H1 (cell line): ENCODE results near the gene TRMT61B. TPM values are rescaled to one million over a fixed set of nuclear protein-coding genes. Genes with fewer than 3 reads are reported as not detected.
A peak's percentile ranks its signal among the peaks of the same experiment; 100 is the strongest.

ENCODE experiments used
- ASH2L ChIP-seq: fragments of 200-600, 300-600 bp; sonication (generic); IDR thresholded peaks from one replicate; pipeline ENCODE4 v1.7.1; 2017; ENCODE audit warnings: low read length
- BCL11A ChIP-seq, 2 experiments: IDR thresholded peaks; one replicate each; pipeline ENCODE4 v1.6.1; 2011; ENCODE audit warnings: low read depth in 2 of 2, low read length in 2 of 2, mild to moderate bottlenecking in 2 of 2
- CBX5 ChIP-seq: fragments of 300-800, 300-1000 bp; sonication (generic); IDR thresholded peaks from 2 replicates; pipeline ENCODE4 v1.7.1; 2016; ENCODE audit warnings: antibody characterized with exemption, low read length, low read depth
- FOSL1 ChIP-seq: IDR thresholded peaks from 2 replicates; pipeline ENCODE4 v1.6.1; 2011; ENCODE audit warnings: mild to moderate bottlenecking, low read depth, low read length, moderate library complexity; ENCODE audit not compliant: insufficient read depth
- HDAC2 ChIP-seq, 2 experiments: fragments of 300-600 bp in 1 of 2; sonication (generic) in 1 of 2; IDR thresholded peaks; 2 replicates each; pipeline ENCODE4 v1.6.1; 2011 to 2012; ENCODE audit warnings: low read depth in 2 of 2, low read length in 2 of 2, mild to moderate bottlenecking in 2 of 2, moderate library complexity in 2 of 2, borderline replicate concordance in 1 of 2, inconsistent platforms in 1 of 2
- NANOG ChIP-seq: IDR thresholded peaks from 2 replicates; pipeline ENCODE4 v1.6.1; 2011; ENCODE audit warnings: low read length, low read depth, mild to moderate bottlenecking, inconsistent platforms; ENCODE audit not compliant: insufficient read depth, poor library complexity, severe bottlenecking
- RFX5 ChIP-seq: IDR thresholded peaks from 2 replicates; pipeline ENCODE4 v1.6.1; 2011; ENCODE audit warnings: low read depth, low read length, improper control_type of control experiment, borderline replicate concordance
- TAF1 ChIP-seq: IDR thresholded peaks from 2 replicates; pipeline ENCODE4 v1.6.1; 2011; ENCODE audit warnings: mild to moderate bottlenecking, low read depth, low read length
- polyA plus RNA-seq, 7 experiments: library from polyadenylated mRNA; depleted of rRNA in 3 of 7; stranded (reverse) in 5 of 7; unstranded in 2 of 7; fragments of >200 nt in 5 of 7; fragments of 200-250 nt in 2 of 7; gene quantifications; 1 replicate in 5 of 7; 2 replicates in 1 of 7; 4 replicates in 1 of 7; pipeline versions ENCODE4 v1.2.1 to v1.2.3, GENCODE V29; 2011 to 2013; ENCODE audit warnings: missing spikeins in 2 of 7, mixed read lengths in 2 of 7
- total RNA-seq: library from RNA; stranded (reverse); fragmentation: NEBNext Ultra II Directional; extraction: Animal tissue kit (Norgen Biotek cat#: 25700); gene quantifications from 2 replicates; pipeline ENCODE4 v1.2.1, GENCODE V29; 2021
- TF ChIP-seq, protein P1 (sequence below), 3 experiments: IDR thresholded peaks; 1 replicate in 2 of 3; 2 replicates in 1 of 3; pipeline versions ENCODE4 v1.5.1 to v1.6.1; 2011; ENCODE audit warnings: low read length in 3 of 3, mild to moderate bottlenecking in 3 of 3, inconsistent platforms in 2 of 3, low read depth in 1 of 3, moderate library complexity in 1 of 3; ENCODE audit not compliant: insufficient read depth in 1 of 3; ENCODE audit errors: control extremely low read depth in 1 of 3

The TRMT61B gene
- total and polyA plus RNA-seq, 2 of the 8 experiments (the other 6 are each of a cell fraction or from before 2014, with no cell fraction given) = 10.4 to 27.8 TPM

DNA sequence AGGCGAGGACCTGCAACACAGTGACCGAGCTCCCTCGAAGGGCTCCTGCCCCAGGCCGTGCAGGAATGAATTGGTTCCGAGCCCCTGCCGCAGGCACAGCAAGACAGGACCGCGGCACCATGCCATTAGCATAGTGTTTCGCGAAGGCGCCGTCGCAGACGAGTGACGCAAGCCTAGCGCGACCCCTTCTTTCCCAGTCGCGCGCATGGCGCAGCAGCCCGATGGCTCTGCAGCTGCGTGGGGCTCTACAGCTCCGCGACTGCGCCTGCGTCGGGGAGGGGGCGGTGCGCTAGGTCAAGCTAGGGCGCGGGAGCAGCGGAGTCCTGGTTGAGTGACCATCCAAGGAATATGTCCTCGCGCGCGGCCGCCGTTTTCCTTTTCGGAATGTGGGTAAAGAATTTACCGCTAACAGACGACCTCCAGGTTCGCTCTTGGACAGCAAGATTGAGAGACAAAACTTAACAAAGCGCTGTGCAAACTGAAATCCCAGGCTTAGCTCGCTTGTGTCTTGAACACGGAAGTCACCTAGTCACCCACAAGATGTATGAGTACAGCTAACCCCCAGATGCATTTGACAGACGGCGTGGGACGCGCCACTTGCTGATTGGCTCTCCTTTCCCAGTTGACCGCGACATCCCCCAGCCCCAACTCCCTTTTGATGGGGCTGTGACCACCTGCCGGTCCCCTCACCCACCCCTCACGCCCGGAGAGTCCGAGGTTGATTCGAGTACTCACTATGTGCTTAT is at the start of gene TRMT61B (continued):
- TF ChIP-seq, protein P1, sequence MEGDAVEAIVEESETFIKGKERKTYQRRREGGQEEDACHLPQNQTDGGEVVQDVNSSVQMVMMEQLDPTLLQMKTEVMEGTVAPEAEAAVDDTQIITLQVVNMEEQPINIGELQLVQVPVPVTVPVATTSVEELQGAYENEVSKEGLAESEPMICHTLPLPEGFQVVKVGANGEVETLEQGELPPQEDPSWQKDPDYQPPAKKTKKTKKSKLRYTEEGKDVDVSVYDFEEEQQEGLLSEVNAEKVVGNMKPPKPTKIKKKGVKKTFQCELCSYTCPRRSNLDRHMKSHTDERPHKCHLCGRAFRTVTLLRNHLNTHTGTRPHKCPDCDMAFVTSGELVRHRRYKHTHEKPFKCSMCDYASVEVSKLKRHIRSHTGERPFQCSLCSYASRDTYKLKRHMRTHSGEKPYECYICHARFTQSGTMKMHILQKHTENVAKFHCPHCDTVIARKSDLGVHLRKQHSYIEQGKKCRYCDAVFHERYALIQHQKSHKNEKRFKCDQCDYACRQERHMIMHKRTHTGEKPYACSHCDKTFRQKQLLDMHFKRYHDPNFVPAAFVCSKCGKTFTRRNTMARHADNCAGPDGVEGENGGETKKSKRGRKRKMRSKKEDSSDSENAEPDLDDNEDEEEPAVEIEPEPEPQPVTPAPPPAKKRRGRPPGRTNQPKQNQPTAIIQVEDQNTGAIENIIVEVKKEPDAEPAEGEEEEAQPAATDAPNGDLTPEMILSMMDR (IDR thresholded peaks at IDR 0.05; ENCODE audit: control extremely low read depth in 1 of 3, insufficient read depth in 1 of 3, low read depth in 1 of 3, low read length in 3 of 3) = no peak
- peak; percentile 97 for TF ChIP-seq TAF1
- TF ChIP-seq NANOG = no peak
- TF ChIP-seq BCL11A (IDR thresholded peaks at IDR 0.05; ENCODE audit: low read depth in 2 of 2, low read length in 2 of 2) = no peak
- no peak for TF ChIP-seq RFX5
- TF ChIP-seq ASH2L = peak; percentile 99
- no peak for TF ChIP-seq CBX5
- TF ChIP-seq FOSL1 = no peak
- peak in 1 of 2 experiments; percentile 92; a peak in 2 of 4 replicates for TF ChIP-seq HDAC2 (IDR thresholded peaks at IDR 0.05; ENCODE audit: borderline replicate concordance in 1 of 2, low read depth in 2 of 2, low read length in 2 of 2)
